Measurements from ENCODE around the gene SCUBE1.

Gene SCUBE1

GRCh38 chr22:43298062-43298801 lies 44.9 kb downstream of the SCUBE1 start:
- TF ChIP-seq CTCF (conservative IDR thresholded peaks at IDR 0.05) = no peak
- peak overlapping the region; percentile 34; the same call in 1 of the 2 replicates for H3K27ac ChIP-seq

DNA sequence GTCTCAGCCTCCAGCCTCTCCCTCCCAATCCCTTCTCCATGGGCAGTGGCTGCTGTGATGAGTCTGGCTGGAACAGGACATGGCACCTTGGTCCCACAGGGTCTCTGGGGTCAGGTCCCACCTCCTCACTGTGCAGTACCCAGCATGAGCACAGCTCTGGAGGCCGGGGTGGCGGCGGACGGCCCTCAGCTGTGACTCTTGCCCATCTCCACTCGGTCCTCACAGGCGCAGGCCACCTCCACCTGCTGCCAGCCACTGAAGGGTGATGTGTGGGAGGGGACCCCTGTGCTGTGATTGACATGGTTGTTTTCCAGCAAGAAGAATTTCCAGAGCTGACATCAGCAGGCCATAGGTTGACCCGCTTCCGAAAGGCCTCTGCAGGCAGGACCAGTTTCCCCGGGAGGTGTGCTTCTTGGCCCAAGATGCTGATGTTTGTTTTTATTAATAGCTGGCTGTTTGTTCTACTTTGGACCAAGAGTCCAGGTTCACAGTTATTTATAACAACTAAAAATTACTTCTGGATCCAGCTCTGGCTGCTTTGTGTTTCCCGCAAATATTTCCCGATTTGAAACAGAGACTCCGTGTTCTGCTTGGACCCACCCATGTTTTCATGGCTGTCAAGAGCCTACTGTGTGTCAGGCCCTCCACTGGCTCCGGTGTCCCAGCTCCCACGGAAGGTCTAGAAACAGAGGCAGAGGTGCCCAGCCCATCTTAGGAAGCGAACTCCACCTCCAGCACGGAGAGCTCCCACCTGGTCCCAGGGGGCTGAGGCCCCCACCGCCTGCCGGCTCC lies 45.7 kb downstream of the SCUBE1 start:
- H3K27ac ChIP-seq = peak overlapping the region; percentile 34; the same call in 1 of the 2 replicates
- TF ChIP-seq CTCF (conservative IDR thresholded peaks at IDR 0.05) = no peak

DNA sequence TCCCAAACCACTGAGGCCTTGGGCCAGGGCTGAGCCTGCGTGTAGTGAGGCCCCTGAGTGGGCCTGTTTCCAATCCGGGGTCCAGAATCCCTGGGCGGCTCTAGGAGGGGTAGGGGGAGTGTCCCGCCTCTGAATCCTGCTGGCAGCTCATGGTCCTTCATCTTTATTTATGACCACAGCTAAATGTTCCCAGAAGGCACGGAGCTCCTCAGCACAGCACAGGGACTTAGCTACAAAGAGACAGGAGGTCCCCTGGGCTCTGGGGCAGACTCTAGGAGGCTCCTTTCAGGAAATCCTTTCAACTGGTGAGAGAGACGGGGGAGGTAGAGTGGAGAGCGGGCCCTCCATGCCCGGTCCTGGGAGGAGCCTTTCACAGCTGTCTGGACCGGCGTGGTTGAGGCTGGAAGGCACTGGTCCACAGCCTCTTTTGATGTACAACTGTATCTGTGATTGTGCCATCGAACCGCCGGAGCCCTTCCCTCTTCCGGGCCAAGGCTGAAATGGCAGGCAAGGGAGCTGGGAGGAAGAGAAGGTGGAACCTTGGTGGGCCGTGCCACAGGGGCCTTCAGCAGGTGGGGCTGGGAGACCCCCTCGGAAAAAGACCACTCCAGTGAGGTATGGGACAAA lies 46.8 kb downstream of the SCUBE1 start:
- no peak for TF ChIP-seq CTCF (conservative IDR thresholded peaks at IDR 0.05)
- H3K27ac ChIP-seq = no peak overlapping the region

GRCh38 chr22:43295660-43296059 lies 47.5 kb downstream of the SCUBE1 start:
- H3K27ac ChIP-seq = no peak overlapping the region
- no peak for TF ChIP-seq CTCF (conservative IDR thresholded peaks at IDR 0.05)

DNA sequence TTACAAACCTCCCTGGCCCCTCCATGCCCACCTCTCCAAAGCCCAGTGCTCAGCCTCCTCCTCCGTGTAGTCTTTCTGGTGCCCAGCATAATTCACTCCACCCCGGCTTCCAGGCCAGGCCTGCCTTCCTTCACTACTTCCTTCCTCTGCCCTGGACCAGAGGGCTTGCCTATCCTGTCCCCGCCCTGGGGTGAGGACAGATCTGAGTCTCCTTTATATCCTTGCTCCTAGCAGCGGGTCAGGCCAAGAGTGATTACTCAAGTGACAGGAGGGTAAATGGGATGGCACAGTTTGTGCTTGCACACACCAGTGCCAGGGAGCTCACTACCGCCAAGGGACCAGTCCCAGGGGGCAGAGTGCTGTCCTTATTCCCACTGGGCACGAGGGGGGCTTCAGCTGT lies 48.0 kb downstream of the SCUBE1 start:
- no peak for TF ChIP-seq CTCF (conservative IDR thresholded peaks at IDR 0.05)
- H3K27ac ChIP-seq = no peak overlapping the region

GRCh38 chr22:43293655-43294392 lies 49.3 kb downstream of the SCUBE1 start:
- TF ChIP-seq CTCF (conservative IDR thresholded peaks at IDR 0.05) = no peak
- H3K27ac ChIP-seq = peak overlapping the region; percentile 18; the same call in 1 of the 2 replicates
